ENCODE data around the gene RANBP9. TPM values are rescaled to one million over a fixed set of nuclear protein-coding genes. Genes with fewer than 3 reads are reported as not detected.

The RANBP9 gene
- total and polyA plus RNA-seq, 2 experiments from 2014 or later, result 24.2 to 36.1 TPM

DNA sequence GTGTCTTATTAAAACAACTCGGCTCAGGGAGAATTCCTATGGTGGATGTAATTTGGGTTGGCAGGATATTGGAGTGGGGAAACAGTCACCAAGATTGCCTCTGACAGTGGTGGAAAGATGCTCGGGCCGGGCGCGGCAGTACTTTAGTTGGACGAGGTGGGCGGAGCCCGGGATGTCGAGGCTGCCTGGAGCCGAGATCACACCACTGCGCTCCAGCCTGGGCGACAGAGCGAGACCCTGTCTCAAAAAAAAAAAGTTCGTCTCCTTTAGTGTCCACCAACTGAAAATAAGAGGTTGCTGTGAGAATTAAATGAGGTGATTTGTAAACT is 95.9 kb downstream of the RANBP9 start:
- H3K9me2 ChIP-seq (replicated peaks; ENCODE audit: insufficient read depth), result no peaks in the 10 kb centered on the region
- peak overlapping the region; percentile 92 for H2AFZ ChIP-seq
- peak overlapping the region; percentile 91 for H3K4me3 ChIP-seq
- H3K9me3 ChIP-seq (ENCODE audit: low read depth), result no peaks in the 10 kb centered on the region
- H3K79me2 ChIP-seq, result peaks cover 37% of the 10 kb centered on the region
- no peaks in the 10 kb centered on the region for H3K27me3 ChIP-seq
- TF ChIP-seq EZH2 (IDR thresholded peaks at IDR 0.05; ENCODE audit: borderline replicate concordance), result no peak
- no peak for TF ChIP-seq EZH2phosphoT487 (IDR thresholded peaks at IDR 0.05; ENCODE audit: low read depth, severe bottlenecking, unreplicated experiment)
- TF ChIP-seq, protein P1, sequence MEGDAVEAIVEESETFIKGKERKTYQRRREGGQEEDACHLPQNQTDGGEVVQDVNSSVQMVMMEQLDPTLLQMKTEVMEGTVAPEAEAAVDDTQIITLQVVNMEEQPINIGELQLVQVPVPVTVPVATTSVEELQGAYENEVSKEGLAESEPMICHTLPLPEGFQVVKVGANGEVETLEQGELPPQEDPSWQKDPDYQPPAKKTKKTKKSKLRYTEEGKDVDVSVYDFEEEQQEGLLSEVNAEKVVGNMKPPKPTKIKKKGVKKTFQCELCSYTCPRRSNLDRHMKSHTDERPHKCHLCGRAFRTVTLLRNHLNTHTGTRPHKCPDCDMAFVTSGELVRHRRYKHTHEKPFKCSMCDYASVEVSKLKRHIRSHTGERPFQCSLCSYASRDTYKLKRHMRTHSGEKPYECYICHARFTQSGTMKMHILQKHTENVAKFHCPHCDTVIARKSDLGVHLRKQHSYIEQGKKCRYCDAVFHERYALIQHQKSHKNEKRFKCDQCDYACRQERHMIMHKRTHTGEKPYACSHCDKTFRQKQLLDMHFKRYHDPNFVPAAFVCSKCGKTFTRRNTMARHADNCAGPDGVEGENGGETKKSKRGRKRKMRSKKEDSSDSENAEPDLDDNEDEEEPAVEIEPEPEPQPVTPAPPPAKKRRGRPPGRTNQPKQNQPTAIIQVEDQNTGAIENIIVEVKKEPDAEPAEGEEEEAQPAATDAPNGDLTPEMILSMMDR (IDR thresholded peaks at IDR 0.05; ENCODE audit: poor library complexity), result no peak
- H3K4me1 ChIP-seq (ENCODE audit: insufficient read depth), result peaks cover 16% of the 10 kb centered on the region
- no peaks in the 10 kb centered on the region for H3K36me3 ChIP-seq (replicated peaks; ENCODE audit: insufficient read depth, low read depth)
- DNase-seq (ENCODE audit: low spot score), result peak; percentile 74
- WGBS (ENCODE audit: low lambda C conversion rate, missing lambda C conversion rate), result 0% methylated on average over 14 of the region's 14 CpGs
- peaks cover 10% of the 10 kb centered on the region for H4K20me1 ChIP-seq (ENCODE audit: insufficient read depth, poor library complexity, severe bottlenecking)
- H3K27ac ChIP-seq, result peak overlapping the region; percentile 97
- H3K4me2 ChIP-seq, result peak overlapping the region; percentile 80

DNA sequence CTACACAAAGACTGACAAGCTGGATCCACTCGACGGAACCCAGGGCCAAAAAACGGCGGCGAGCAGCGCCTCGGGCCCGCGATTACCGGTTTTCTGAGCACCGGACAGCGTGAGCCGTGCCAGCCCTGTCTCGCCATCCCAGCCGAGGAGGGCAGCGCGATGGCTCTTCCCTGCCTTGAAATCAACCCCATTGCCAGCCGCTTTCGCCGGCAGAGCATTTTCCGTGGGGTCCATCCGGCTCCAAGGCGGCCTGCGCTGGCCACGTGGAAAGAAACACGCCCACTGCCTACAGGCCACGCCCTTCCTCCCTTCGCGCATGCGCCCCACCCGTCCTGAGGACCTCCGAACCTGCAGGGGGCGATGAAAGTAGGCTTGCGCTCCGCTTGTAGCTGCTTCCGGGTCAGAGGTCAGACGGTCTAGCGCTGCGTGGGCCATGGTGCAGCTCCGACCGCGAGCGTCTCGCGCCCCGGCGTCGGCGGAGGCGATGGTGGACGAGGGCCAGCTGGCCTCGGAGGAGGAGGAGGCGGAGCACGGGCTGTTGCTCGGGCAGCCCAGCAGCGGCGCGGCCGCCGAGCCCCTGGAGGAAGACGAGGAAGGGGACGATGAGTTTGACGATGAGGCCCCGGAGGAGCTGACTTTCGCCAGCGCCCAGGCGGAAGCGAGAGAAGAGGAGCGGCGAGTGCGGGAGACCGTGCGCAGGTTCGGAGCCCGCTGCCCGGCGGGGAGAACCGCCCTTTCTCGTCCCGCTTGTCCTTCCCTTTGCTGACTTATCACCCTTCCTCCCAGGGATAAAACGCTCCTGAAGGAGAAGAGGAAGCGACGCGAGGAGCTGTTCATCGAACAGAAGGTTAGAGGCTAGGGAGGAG is 96.5 kb downstream of the RANBP9 start, which contains the start of gene NOL7:
NOL7 (plus strand) TSS at position 410 of the 866 bp plus-strand sequence; CDS start at position 434, 24 bp downstream.
- H3K79me2 ChIP-seq, result peaks cover 37% of the 10 kb centered on the region
- no peaks in the 10 kb centered on the region for H3K27me3 ChIP-seq
- H3K27ac ChIP-seq, result peak within 1 kb of the TSS; percentile 97
- no peaks in the 10 kb centered on the region for H3K36me3 ChIP-seq (replicated peaks; ENCODE audit: insufficient read depth, low read depth)
- H3K4me3 ChIP-seq, result peak within 1 kb of the TSS; percentile 91
- H3K9me2 ChIP-seq (replicated peaks; ENCODE audit: insufficient read depth), result no peaks in the 10 kb centered on the region
- under 1% methylated on average over 84 of the region's 85 CpGs for WGBS (ENCODE audit: low lambda C conversion rate, missing lambda C conversion rate)
- TF ChIP-seq EZH2 (IDR thresholded peaks at IDR 0.05; ENCODE audit: borderline replicate concordance), result no peak
- TF ChIP-seq EZH2phosphoT487 (IDR thresholded peaks at IDR 0.05; ENCODE audit: low read depth, severe bottlenecking, unreplicated experiment), result no peak
- TF ChIP-seq, protein P1 (IDR thresholded peaks at IDR 0.05; ENCODE audit: poor library complexity), result peak; percentile 95
- DNase-seq (ENCODE audit: low spot score), result peak; percentile 99
- peaks cover 16% of the 10 kb centered on the region for H3K4me1 ChIP-seq (ENCODE audit: insufficient read depth)
- H3K4me2 ChIP-seq, result peak within 1 kb of the TSS; percentile 88
- H3K9me3 ChIP-seq (ENCODE audit: low read depth), result no peaks in the 10 kb centered on the region
- H4K20me1 ChIP-seq (ENCODE audit: insufficient read depth, poor library complexity, severe bottlenecking), result peaks cover 10% of the 10 kb centered on the region
- H2AFZ ChIP-seq, result peak within 1 kb of the TSS; percentile 92

DNA sequence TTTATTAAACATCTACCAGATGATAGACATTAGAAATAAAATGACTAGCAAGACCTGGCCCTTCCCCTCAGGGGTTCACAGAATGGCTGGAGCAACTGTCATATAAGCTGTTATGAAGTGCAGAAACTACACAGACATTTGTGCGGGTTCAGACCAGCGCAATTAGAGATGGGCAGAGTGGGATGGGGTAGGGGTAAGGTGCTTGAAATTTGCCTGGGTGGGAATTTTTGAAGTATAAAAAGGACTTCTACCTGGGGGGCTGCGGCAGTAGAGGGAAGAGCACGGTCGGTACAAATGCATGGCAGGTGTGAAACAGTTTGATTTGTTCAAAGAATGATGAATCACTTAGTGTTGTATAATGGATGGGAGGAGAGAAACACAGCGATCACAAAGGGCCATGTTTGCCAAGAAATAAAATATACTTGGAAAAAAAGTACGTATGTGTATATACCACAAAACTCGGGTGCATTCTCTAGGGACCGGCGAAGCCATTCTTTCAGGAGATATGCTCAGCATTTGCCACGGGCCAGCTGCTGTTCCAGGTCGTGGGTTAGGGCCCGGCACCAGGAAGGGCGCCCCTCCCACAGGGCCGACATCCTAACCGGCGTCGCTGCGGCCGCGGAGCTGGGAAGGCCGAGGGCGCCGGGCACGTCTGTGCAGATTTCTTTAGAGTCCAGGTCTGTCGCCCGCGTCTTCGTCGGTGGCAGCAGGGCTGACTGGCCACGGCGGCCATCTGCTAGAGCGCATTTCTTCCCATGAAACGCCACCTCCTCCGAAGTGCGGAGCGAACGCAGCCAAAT is 97.3 kb downstream of the RANBP9 start:
- Histone ChIP-seq H3K79me2 (peaks cover 35% of the 10 kb centered on the region), H3K9me2 (replicated peaks; ENCODE audit: insufficient read depth) (no peaks in the 10 kb centered on the region), H3K4me2 (peak overlapping the region; percentile 88), H4K20me1 (ENCODE audit: insufficient read depth, poor library complexity, severe bottlenecking) (peaks cover 10% of the 10 kb centered on the region), H3K9me3 (ENCODE audit: low read depth) (no peaks in the 10 kb centered on the region), H3K4me3 (peak overlapping the region; percentile 69), H3K36me3 (replicated peaks; ENCODE audit: insufficient read depth, low read depth) (no peaks in the 10 kb centered on the region), H3K27me3 (no peaks in the 10 kb centered on the region), H3K4me1 (ENCODE audit: insufficient read depth) (peaks cover 16% of the 10 kb centered on the region), H2AFZ (peak overlapping the region; percentile 86), H3K27ac (peak overlapping the region; percentile 97)
- 9% methylated on average over 38 of the region's 38 CpGs for WGBS (ENCODE audit: low lambda C conversion rate, missing lambda C conversion rate)
- peak; percentile 69 for DNase-seq (ENCODE audit: low spot score)
- TF ChIP-seq EZH2phosphoT487 (IDR thresholded peaks at IDR 0.05; ENCODE audit: low read depth, severe bottlenecking, unreplicated experiment), result no peak
- no peak for TF ChIP-seq EZH2 (IDR thresholded peaks at IDR 0.05; ENCODE audit: borderline replicate concordance)
- TF ChIP-seq, protein P1 (IDR thresholded peaks at IDR 0.05; ENCODE audit: poor library complexity), result no peak

Measured in hepatocyte (in vitro differentiated cells).